ENCODE data around the gene AHSG.

- TF ChIP-seq CTCF (tag by site-specific recombination; IDR thresholded peaks at IDR 0.05) (no peak), YY1 (tag by site-specific recombination; IDR thresholded peaks at IDR 0.05) (no peak), PATZ1 (tag by site-specific recombination; IDR thresholded peaks at IDR 0.05) (no peak)
Observed at GRCh38 chr3:186599785-186600166, 13.1 kb upstream of the AHSG start.
